CD4-positive, alpha-beta T cell treated with Interleukin-15 for 1 hour (primary cell): ENCODE data around the gene KIAA0513.
"Not testable (repeated sequence)": the region's sequence is repeated elsewhere in the genome, so short reads cannot be mapped to it uniquely, and the experiment has no call there.

Experiments used
- DNase-seq: peaks from one replicate; pipeline ENCODE4 v3.0.0-alpha.2; 2020

Gene KIAA0513

DNA sequence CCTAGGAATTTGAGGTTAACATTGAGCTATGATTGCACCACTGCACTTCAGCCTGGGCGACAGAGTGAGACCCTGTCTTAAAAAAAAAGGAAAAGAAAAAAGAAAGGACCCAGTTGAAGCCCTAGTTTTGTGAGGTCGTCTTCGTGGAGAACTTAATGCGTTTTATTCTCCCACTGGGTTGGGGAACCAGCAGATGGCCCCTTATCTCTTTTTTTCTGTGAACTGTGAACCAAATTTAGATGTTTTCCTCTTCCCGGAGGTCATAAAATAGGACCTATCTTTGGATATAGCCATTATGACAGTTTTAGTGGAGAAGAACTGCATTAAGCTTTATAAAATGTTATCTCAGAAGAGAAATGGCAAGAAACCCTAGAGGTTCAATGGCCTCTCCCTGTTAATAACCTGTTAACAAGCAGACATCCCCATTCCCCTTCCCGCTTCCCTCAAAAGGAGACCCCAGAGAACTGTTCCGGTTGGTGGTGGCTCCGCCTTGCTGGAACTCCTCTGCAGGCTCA lies 23.5 kb downstream of the KIAA0513 start:
- no peak for DNase-seq

- no peak for DNase-seq
These were observed 24.1 kb downstream of the KIAA0513 start for GRCh38 chr16:85051683-85052082.

GRCh38 chr16:85052536-85052935 lies 24.9 kb downstream of the KIAA0513 start:
- DNase-seq: no peak

DNA sequence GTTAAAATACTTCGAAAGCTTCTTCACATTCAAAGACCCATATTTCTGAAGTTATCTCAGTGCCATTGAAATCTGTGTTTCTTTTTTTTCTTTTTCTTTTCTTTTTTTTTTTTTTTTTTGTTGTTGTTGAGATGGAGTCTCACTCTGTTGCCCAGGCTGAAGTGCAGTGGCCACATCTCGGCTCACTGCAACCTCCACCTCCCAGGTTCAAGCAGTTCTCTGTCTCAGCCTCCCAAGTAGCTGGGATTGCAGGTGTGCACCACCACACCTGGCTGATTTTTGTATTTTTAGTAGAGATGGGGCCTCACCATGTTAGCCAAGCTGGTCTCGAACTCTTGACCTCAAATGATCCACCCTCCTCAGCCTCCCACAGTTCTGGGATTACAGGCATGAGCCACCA lies 26.7 kb downstream of the KIAA0513 start:
- DNase-seq: not testable (repeated sequence)

DNA sequence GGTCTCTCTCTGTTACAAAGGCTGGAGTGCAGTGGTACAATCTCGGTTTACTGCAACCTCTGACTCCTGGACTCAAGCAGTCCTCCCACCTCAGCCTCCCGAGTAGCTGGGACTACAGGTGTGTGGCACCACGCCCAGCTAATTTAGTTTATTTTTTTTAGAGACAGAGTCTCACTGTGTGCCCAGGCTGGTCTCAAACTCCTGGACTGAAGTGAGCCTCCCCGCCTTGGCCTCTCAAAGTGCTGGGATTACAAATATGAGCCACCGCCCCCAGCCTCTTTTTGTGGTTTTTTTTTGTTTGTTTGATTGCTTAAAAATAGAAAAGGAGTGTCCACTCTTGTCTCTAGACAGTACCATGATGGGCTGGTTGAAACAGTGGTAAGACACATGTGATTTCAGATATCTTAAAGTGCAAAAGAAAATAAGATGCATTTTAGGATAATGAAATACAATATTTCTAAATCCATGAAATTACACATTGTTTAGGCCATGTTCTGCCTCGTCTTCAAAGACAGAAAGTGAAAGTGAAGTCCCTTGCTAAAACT lies 27.4 kb downstream of the KIAA0513 start:
- no peak for DNase-seq

GRCh38 chr16:85055493-85056210 lies 28.1 kb downstream of the KIAA0513 start:
- peak; percentile 83 for DNase-seq

- DNase-seq: no peak
These were observed 28.7 kb downstream of the KIAA0513 start for GRCh38 chr16:85056211-85056748.

DNA sequence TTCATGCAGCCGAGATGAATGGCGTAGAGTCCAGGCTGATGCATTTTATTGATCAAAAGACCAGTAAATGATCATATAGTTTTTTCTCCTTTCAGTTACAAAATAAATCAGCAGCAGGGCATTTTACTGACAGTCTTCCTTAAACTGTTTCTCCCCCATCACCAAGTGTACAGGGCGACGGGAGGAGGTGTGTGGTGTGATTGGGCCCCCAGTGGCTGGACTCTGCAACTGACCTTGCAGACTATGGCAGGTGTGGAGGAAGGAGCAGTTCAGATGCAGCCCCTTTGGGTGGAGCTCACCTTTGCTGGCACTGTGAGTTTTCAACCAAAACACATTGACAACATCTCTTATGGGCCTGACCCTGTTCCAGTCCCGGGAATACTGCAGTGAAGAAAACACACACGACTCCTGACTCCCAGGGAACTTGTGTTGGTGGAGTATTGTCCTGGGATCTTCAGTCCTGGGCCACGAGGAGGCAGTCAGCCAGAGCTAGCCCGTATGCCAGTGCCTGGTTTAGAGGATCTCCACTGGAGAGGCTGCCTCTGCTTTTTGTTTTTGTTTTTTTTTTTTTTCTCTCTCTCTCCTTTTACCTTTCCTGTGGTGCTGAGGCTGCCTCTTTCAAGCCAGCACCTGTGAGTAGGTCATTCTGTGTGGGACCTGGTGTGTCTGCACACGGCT lies 29.8 kb downstream of the KIAA0513 start:
- no peak for DNase-seq

DNA sequence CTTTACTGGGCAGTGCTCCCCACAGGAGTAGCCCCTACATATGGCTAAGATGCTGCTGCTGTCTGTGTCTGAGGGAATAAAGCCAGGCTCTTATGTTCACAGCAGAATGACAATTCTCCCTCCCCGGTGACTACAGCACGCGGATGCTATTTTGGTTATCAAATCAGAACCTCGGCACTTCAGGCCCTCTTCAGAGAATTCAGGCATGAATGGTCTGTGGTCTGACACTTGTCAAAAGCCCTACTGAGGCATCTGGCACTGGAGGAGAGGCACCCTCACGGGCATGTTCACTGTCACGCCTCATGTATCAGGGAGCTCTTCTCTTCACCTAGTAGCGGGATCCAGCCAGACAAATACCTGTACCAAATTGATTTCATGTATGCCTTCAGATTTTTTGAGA lies 30.4 kb downstream of the KIAA0513 start:
- DNase-seq: no peak

GRCh38 chr16:85058909-85059308 lies 31.3 kb downstream of the KIAA0513 start:
- no peak for DNase-seq

DNA sequence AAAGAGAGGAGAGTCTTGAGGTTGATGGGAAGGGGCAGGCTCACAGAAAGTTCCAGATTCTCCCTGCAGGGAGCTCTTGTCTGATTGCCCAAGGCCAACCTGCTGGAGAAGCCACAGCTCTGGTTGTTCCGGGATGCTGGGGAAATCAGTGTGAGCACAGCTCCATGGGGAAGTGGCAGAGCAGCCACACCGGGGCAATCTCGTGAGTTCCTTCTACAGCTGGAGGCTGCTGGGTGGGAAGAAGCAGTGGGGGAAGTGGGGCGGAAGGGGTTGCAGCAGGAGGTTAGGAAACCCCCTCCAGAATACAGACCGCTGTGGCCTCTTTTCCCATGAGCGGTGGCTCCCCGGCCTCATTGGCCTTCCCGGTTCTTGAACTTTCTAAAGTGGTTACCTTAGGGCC lies 34.0 kb downstream of the KIAA0513 start:
- peak; percentile 70 for DNase-seq

DNA sequence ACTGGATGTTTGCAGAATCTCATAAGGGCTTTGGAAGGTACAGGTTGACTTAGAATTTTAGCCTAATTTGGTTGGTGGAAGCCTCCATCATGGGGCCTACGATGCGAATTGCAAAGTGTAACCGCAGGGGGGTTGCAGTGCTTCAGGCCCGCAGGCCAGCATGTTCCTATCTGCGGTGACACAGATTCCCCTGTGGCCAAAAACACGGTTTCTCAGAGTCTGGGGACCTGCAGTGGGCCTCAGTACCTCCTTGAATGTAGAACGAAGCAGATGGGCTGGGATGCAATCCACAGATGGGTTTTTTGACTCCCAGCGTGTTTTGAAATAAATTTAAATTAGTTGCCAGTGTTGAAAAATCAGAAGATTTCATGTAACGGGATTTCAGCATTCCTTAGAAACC lies 34.7 kb downstream of the KIAA0513 start:
- DNase-seq: no peak

DNA sequence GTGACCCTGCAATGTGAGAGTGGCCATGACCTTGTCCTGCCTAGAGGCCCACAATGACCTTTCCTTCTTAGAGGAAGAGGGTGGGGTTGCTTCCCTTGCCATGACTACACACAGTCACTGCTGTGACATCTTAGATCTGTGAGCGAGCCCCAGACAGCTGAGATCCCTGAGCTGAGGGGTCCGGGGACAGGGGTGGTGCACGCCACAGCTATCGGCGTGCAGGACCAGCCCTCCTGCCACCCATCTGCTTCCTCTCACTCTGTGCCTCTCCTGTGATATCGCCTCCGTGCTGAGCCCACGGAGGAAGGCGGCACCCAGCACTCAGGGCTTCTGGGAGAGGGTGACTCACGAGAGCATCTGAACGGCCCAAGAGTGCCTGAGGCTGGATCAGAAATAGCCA lies 35.2 kb downstream of the KIAA0513 start:
- DNase-seq: peak; percentile 41

GRCh38 chr16:85064186-85064585 lies 36.6 kb downstream of the KIAA0513 start:
- no peak for DNase-seq

GRCh38 chr16:85065099-85065498 lies 37.5 kb downstream of the KIAA0513 start:
- DNase-seq: no peak

DNA sequence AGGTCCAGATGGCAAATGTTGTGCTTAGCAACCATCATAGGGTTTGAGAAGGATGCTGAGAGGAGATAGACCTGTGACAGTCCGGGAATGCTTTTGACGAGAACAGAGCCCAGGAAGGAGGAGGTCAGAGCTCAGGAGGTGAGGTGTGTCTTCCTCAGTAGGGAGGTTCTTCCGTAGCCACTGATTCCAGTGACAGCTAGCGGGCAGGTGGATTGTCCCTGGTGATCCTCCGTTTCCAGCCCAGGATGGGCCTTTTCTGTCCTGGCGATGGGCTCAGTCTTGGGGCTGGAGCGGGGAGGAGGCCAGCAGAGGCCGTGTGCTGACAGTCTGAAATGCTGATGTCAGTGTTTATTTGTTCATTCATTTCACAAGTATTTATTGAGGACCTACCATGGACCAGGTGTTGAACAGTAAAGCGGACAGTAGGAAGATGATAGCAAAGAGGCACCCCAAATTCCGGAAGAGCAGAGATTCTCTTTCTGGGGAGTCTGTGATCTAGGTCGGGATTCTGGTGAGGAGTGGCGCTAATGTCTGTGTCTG lies 38.8 kb downstream of the KIAA0513 start:
- no peak for DNase-seq

DNA sequence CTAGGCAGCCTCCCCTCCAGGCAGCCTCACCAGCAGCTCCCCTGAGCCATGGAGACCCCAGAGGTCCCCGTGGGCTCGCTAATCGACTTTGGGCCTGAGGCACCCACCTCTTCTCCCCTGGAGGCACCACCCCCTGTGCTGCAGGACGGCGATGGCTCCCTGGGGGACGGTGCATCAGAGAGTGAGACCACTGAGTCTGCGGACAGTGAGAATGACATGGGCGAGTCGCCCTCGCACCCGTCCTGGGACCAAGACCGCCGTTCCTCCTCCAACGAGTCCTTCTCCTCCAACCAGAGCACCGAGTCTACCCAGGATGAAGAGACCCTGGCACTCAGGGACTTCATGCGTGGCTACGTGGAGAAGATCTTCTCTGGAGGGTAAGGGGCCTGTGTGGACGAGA lies 39.4 kb downstream of the KIAA0513 start:
- no peak for DNase-seq

- DNase-seq: no peak
These were observed 39.8 kb downstream of the KIAA0513 start for GRCh38 chr16:85067426-85067825.

- DNase-seq: no peak
These were observed 41.2 kb downstream of the KIAA0513 start for GRCh38 chr16:85068746-85069145.

DNA sequence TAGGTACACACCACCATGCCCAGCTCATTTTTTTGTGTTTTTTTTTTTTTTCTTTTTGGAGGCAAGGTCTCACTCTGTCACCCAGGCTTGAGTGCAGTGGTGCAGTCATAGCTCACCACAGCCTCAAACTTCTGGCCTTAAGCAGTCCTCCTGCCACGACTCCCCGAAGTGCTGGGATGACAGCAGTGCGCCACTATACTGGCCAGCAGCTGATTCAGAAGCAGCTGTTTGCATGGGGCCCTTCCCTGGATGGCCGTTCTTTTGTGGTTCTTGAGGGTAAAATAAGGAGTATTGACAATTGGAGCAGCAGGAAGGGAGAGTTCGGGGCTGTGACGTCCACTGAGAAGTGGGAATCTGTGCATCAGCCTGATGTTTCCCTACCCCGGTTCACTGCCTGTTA lies 41.6 kb downstream of the KIAA0513 start:
- DNase-seq: no peak

DNA sequence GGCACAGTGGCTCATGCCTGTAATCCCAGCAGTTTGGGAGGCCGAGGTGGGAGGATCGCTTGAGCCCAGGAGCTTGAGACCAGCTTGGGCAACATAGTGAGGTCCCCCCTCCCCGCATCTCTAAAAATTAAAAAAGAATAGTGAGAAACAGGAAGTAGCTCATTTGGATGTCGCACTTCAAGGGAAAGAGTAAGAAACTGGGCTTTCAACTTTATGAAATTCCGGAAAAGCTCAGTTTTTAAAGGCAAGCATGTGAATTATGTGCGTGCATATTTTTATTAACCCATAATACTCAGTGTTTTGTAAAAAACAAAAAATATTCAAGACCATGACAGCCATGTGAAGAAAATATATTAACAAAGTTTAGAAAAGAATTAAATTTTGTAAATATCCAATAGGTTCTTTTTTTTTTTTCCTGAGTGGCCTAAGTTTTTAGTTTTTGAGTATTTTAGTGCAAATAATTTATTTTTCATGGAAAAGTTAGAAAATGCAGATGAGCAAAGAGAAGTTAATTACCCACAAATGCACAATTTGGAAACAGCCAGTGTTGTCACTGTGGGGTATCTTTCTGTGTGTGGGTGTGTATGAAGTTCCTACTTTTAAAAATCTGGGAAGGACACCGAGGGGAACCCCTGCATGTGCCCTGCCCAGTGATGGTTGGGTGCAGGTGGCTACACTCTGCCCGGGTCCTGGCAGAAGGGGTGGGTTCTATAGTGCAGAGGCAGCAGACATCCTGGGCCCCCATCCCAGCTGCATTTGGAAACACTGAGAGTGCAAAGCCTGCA lies 44.7 kb downstream of the KIAA0513 start:
- DNase-seq: no peak

GRCh38 chr16:85072947-85073346 lies 45.4 kb downstream of the KIAA0513 start:
- no peak for DNase-seq
